ENCODE measurements around the gene FOXP1.

DNA sequence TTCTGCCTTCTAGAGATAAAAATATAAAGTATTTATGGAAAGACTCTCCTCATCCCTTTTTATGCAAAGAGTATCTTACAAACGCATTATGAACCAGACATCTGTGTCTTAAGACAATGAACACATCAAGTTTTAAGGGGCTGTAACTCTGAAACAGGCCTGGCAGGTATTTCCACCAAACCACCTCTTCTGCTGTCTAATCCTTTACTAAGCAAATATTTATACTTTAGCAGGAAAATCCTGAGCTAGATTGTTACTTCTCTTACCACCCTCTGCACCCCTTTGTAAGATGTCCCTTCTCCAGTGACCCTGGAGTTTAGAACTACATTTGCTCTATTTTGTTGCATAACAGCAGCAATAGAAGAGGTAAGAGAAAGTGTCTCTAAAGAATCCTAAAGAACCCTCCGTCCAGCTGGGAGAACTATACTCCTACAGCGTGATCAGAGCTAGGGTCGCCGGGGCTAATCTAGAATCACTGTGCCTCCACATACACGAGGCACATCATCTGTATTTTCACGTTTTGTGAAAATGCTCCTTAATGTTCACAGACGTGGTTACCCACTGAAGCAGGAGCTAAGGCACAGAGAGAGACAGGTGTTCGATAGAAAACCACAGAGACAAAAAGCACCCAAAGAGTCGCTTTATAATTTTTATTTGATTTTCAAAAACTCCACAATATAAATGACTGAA lies 129.6 kb downstream of the FOXP1 start:
- TF ChIP-seq USF2 (IDR thresholded peaks at IDR 0.05; ENCODE audit: low read length) = no peak
- no peak for TF ChIP-seq CHD1 (IDR thresholded peaks at IDR 0.05; ENCODE audit: low read depth, low read length)
- TF ChIP-seq, protein P1, sequence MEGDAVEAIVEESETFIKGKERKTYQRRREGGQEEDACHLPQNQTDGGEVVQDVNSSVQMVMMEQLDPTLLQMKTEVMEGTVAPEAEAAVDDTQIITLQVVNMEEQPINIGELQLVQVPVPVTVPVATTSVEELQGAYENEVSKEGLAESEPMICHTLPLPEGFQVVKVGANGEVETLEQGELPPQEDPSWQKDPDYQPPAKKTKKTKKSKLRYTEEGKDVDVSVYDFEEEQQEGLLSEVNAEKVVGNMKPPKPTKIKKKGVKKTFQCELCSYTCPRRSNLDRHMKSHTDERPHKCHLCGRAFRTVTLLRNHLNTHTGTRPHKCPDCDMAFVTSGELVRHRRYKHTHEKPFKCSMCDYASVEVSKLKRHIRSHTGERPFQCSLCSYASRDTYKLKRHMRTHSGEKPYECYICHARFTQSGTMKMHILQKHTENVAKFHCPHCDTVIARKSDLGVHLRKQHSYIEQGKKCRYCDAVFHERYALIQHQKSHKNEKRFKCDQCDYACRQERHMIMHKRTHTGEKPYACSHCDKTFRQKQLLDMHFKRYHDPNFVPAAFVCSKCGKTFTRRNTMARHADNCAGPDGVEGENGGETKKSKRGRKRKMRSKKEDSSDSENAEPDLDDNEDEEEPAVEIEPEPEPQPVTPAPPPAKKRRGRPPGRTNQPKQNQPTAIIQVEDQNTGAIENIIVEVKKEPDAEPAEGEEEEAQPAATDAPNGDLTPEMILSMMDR (IDR thresholded peaks at IDR 0.05; ENCODE audit: control extremely low read depth in 1 of 3, insufficient read depth in 1 of 3, low read depth in 1 of 3, low read length in 3 of 3) = no peak
- TF ChIP-seq SAP30 (IDR thresholded peaks at IDR 0.05; ENCODE audit: insufficient read depth, insufficient replicate concordance, low read length) = no peak
- TF ChIP-seq POLR2A (IDR thresholded peaks at IDR 0.05; ENCODE audit: control extremely low read depth in 1 of 2, low read depth in 2 of 2, low read length in 2 of 2) = no peak
- TF ChIP-seq CREB1 (IDR thresholded peaks at IDR 0.05) = no peak
- TF ChIP-seq, protein P2, sequence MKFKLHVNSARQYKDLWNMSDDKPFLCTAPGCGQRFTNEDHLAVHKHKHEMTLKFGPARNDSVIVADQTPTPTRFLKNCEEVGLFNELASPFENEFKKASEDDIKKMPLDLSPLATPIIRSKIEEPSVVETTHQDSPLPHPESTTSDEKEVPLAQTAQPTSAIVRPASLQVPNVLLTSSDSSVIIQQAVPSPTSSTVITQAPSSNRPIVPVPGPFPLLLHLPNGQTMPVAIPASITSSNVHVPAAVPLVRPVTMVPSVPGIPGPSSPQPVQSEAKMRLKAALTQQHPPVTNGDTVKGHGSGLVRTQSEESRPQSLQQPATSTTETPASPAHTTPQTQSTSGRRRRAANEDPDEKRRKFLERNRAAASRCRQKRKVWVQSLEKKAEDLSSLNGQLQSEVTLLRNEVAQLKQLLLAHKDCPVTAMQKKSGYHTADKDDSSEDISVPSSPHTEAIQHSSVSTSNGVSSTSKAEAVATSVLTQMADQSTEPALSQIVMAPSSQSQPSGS (IDR thresholded peaks at IDR 0.05; ENCODE audit: low read length) = no peak
- no peak for TF ChIP-seq ZNF274 (IDR thresholded peaks at IDR 0.05; ENCODE audit: borderline replicate concordance, extremely low read depth, low read length)
- TF ChIP-seq CEBPB (IDR thresholded peaks at IDR 0.05; ENCODE audit: low read depth, low read length) = no peak
- TF ChIP-seq EZH2 (IDR thresholded peaks at IDR 0.05; ENCODE audit: low read depth, low read length, severe bottlenecking) = no peak

Measured in H1 (cell line).